IPS-NIHi7 (cell line): Measurements from ENCODE around the gene PCDHGB5.
"Not testable (repeated sequence)": the region's sequence is repeated elsewhere in the genome, so short reads cannot be mapped to it uniquely, and the experiment has no call there.

ENCODE experiments used
- DNase-seq: peaks from one replicate; pipeline ENCODE4 v3.0.0; 2012; ENCODE audit warnings: mixed read lengths; ENCODE audit errors: extremely low spot score

The PCDHGB5 gene

DNA sequence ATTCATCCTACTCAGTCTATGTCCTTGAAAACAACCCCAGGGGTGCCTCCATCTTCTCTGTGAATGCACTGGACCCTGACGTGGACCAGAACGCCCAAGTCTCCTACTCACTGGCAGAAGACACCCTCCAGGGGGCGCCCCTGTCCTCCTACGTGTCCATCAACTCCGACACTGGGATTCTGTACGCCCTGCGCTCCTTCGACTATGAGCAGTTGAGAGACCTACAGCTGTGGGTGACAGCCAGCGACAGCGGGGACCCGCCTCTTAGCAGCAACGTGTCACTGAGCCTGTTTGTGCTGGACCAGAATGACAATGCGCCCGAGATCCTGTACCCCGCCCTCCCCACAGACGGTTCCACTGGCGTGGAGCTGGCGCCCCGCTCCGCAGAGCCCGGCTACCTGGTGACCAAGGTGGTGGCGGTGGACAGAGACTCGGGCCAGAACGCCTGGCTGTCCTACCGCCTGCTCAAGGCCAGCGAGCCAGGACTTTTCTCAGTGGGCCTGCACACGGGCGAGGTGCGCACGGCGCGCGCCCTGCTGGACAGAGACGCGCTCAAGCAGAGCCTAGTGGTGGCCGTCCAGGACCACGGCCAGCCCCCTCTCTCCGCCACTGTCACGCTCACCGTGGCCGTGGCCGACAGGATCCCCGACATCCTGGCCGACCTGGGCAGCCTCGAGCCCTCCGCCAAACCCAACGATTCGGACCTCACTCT, 22.1 kb upstream of the PCDHGB5 start:
- DNase-seq: not testable (repeated sequence)

DNA sequence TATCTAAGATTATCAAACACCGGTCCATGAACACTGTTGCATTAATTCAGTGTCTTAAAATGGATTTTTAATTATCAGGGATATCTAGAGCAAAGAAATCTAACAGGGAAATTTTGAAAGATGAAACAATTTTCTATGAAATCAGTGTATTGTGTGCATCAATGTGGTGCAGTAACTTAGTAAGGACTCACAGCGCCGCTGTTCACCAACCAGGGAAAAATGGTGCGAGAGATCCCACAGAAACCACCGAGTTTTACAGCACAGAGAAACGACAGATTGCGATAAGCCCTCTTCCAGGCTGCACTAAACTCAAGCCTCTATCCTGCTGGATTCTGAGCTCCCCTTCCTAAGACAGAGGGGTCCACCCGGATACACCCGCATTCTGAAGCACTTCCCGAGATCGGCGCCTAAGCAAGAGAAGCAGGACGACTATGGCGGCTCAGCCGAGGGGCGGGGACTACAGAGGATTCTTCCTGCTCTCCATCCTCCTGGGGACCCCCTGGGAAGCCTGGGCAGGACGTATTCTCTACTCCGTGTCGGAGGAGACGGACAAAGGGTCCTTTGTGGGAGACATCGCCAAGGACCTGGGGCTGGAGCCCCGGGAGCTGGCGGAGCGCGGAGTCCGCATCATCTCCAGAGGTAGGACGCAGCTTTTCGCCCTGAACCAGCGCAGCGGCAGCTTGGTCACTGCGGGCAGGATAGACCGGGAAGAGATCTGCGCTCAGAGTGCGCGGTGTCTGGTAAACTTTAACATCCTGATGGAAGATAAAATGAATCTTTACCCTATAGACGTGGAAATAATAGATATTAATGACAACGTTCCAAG, 15.1 kb upstream of the PCDHGB5 start, which contains the start of gene PCDHGA7:
Gene PCDHGA7, plus strand, starts transcription at position 274 of the 826 bp plus-strand sequence. Its CDS starts 158 bp downstream, at position 432.
- no peak for DNase-seq

- DNase-seq: no peak
These were observed 14.4 kb upstream of the PCDHGB5 start for GRCh38 chr5:141383345-141383744.

- DNase-seq: no peak
These were observed 13.1 kb upstream of the PCDHGB5 start for GRCh38 chr5:141384471-141385267.

DNA sequence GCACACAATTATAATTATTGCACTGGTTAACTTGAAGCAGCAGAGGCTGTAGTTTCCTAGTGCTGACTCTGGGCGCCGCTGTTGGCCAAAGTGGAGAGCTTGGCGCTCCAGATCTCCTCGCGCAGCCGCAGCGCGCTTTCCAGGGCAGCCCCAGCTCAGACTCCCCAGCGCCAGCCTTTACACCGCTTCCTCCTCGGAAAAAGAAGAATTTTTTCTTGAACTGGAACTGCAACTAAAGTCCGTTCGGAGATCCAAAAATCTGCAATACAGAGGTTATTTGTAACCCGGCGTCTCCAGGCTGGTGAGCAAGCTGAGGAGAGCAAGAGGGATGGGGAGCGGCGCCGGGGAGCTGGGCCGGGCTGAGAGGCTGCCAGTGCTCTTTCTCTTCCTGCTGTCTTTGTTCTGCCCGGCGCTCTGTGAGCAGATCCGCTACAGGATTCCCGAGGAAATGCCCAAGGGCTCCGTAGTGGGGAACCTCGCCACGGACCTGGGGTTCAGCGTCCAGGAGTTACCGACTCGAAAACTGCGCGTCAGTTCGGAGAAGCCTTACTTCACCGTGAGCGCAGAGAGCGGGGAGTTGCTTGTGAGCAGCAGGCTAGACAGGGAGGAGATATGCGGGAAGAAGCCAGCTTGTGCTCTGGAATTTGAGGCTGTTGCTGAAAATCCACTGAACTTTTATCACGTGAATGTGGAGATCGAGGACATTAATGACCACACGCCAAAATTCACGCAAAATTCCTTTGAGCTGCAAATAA, 10.0 kb upstream of the PCDHGB5 start, which contains the start of gene PCDHGB4:
Gene PCDHGB4, plus strand, starts transcription at position 142 of the 755 bp plus-strand sequence. Its CDS starts 187 bp downstream, at position 329.
- DNase-seq: peak; percentile 58

DNA sequence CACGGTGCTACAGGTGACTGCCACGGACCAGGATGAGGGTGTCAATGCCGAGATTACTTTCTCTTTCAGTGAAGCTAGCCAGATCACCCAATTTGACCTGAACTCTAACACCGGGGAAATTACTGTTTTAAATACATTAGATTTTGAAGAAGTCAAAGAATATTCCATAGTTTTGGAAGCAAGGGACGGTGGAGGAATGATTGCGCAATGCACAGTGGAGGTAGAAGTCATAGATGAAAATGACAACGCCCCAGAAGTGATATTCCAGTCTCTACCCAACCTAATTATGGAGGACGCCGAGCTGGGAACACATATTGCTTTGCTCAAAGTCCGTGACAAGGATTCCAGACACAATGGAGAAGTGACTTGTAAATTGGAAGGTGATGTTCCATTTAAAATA, 9.1 kb upstream of the PCDHGB5 start:
- no peak for DNase-seq

- no peak for DNase-seq
These were observed 8.3 kb upstream of the PCDHGB5 start for GRCh38 chr5:141389153-141390042.

- no peak for DNase-seq
These were observed 5.1 kb upstream of the PCDHGB5 start, which contains the start of gene PCDHGA8 for GRCh38 chr5:141392429-141393198. PCDHGA8 (plus strand) TSS chr5:141392633; CDS start chr5:141392814, 181 bp downstream.

- DNase-seq: no peak
These were observed 4.5 kb upstream of the PCDHGB5 start for GRCh38 chr5:141393267-141393666.

DNA sequence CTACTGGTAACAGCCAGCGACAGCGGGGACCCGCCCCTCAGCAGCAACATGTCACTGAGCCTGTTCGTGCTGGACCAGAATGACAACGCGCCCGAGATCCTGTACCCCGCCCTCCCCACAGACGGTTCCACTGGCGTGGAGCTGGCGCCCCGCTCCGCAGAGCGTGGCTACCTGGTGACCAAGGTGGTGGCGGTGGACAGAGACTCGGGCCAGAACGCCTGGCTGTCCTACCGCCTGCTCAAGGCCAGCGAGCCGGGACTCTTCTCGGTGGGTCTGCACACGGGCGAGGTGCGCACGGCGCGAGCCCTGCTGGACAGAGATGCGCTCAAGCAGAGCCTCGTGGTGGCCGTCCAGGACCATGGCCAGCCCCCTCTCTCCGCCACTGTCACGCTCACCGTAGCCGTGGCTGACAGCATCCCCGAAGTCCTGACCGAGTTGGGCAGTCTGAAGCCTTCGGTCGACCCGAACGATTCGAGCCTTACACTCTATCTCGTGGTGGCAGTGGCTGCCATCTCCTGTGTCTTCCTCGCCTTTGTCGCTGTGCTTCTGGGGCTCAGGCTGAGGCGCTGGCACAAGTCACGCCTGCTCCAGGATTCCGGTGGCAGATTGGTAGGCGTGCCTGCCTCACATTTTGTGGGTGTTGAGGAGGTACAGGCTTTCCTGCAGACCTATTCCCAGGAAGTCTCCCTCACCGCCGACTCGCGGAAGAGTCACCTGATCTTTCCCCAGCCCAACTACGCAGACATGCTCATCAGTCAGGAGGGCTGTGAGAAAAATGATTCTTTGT, 3.2 kb upstream of the PCDHGB5 start:
- DNase-seq: not testable (repeated sequence)

- DNase-seq: no peak
These were observed 861 bp downstream of the PCDHGB5 start for GRCh38 chr5:141398608-141399007.

DNA sequence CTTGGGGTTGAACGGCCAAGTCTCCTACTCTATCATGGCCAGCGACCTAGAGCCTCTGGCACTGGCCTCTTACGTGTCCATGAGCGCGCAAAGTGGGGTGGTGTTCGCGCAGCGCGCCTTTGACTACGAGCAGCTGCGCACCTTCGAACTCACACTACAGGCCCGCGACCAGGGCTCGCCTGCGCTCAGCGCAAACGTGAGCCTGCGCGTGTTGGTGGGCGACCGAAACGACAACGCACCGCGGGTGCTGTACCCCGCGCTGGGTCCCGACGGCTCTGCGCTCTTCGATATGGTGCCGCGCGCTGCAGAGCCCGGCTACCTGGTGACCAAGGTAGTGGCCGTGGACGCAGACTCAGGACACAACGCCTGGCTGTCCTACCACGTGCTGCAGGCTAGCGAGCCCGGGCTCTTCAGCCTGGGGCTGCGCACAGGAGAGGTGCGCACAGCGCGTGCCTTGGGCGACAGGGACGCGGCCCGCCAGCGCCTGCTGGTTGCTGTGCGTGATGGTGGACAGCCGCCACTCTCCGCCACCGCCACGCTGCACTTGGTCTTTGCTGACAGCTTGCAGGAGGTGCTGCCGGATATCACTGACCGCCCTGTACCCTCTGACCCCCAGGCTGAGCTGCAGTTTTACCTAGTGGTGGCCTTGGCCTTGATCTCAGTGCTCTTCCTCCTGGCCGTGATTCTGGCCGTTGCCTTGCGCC, 2.0 kb downstream of the PCDHGB5 start:
- no peak for DNase-seq

GRCh38 chr5:141402553-141403243, 5.0 kb downstream of the PCDHGB5 start, which contains the start of gene PCDHGA9:
PCDHGA9 (plus strand) TSS chr5:141402778; CDS start chr5:141402953, 175 bp downstream.
- peak; percentile 17 for DNase-seq

- DNase-seq: no peak
These were observed 5.6 kb downstream of the PCDHGB5 start for GRCh38 chr5:141403387-141403786.

- peak; percentile 82 for DNase-seq
These were observed 10.2 kb downstream of the PCDHGB5 start, which contains the start of gene PCDHGB6 for GRCh38 chr5:141407790-141408505. PCDHGB6 (plus strand) TSS chr5:141408021; CDS start chr5:141408203, 182 bp downstream.

- no peak for DNase-seq
These were observed 12.0 kb downstream of the PCDHGB5 start for GRCh38 chr5:141409598-141410306.
